ENCODE measurements around the gene NSUN4.

NSUN4 gene

DNA sequence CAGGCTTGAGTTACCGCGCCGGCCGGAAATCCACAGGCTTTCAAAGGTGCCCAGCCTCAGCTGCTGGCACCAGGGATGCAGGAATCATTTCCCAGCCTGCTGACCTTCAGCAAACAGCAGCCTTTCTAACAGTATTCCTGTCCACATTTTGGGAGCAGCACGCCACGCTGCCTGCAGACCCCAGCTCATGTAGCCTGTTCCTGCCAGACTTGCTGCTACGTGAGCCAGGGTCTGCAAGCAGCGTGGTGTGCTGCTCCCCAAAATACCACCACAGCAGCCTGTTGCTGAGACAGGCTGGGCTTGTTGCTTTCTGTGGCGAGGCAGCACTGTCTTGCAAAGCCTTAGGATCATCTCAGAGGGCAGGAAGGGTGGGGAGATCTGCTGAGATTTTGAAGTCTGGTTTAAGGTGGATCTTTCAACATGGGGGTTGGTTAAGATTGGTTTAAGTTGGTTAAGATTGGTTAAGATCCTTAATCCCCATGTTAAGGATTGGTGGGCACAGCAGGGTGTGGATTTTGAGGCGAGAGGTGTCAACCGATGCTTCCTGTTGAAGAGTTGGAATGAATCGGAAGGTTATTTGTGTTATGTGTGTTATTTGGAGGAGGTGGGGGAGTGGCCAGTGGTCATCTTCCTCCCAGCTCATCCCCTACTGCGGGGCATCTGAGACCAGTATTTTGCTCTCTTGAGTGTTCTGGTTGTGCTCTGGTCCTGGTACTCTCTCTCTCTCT, 66.4 kb downstream of the NSUN4 start:
- DNase-seq (ENCODE audit: low spot score in 2 of 2) (no peak), ATAC-seq (replicated peaks; ENCODE audit: extremely low read depth, poor library complexity, severe bottlenecking) (peak; percentile 50)
- no peaks in the 10 kb centered on the region for H3K36me3 Mint-ChIP-seq (ENCODE audit: insufficient read depth)
- H3K9me3 Mint-ChIP-seq, result no peaks in the 10 kb centered on the region
- peak overlapping the region; percentile 1 for H3K4me3 Mint-ChIP-seq
- H3K27ac Mint-ChIP-seq (ENCODE audit: low read depth), result peak overlapping the region; percentile 35
- no peaks in the 10 kb centered on the region for H3K27me3 Mint-ChIP-seq
- peaks cover 7% of the 10 kb centered on the region for H3K4me1 Mint-ChIP-seq

GRCh38 chr1:46407636-46408035, 67.0 kb downstream of the NSUN4 start:
- DNase-seq (ENCODE audit: low spot score in 2 of 2), result no peak
- Mint-ChIP-seq H3K36me3 (ENCODE audit: insufficient read depth) (no peaks in the 10 kb centered on the region), H3K27me3 (no peaks in the 10 kb centered on the region), H3K27ac (ENCODE audit: low read depth) (no peak overlapping the region), H3K4me3 (peak overlapping the region; percentile 1), H3K4me1 (peaks cover 7% of the 10 kb centered on the region), H3K9me3 (no peaks in the 10 kb centered on the region)
- ATAC-seq (replicated peaks; ENCODE audit: extremely low read depth, poor library complexity, severe bottlenecking), result no peak

DNA sequence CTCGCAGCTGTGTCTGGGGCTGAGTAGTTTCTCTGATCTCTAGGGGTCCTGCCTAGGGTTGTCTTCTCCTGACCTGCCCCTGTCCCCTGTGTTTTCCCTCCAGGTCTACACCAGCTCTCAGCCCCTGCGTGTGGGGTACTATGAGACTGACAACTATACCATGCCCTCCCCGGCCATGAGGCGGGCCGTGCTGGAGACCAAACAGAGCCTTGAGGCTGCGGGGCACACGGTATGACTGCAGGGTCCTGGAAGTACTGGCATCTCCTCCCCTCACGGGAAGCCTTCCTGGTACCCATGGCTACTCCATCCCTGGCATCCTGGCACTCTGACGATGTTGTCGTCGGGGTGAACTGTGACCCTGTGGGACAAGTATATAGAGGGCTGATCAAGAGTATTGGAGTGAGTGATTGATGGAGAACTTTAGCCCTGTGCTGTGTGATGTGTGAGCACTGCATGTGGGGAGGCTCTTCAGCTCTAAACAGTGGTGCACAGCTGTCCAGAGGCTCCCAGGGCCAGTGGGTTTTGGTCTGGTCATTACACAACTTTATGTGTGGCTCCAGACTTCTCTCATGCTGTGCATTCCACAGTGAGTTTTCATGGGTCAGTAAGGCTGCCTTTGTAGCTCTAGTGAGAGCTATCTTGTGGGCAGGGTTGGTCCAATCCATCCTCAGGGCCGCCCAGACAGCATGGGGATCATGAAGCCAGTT, 67.9 kb downstream of the NSUN4 start:
- H3K36me3 Mint-ChIP-seq (ENCODE audit: insufficient read depth), result no peaks in the 10 kb centered on the region
- no peak overlapping the region for H3K4me3 Mint-ChIP-seq
- no peaks in the 10 kb centered on the region for H3K27me3 Mint-ChIP-seq
- ATAC-seq (replicated peaks; ENCODE audit: extremely low read depth, poor library complexity, severe bottlenecking), result no peak
- DNase-seq (ENCODE audit: low spot score in 2 of 2), result no peak
- peaks cover 11% of the 10 kb centered on the region for H3K4me1 Mint-ChIP-seq
- H3K9me3 Mint-ChIP-seq, result no peaks in the 10 kb centered on the region
- no peak overlapping the region for H3K27ac Mint-ChIP-seq (ENCODE audit: low read depth)

DNA sequence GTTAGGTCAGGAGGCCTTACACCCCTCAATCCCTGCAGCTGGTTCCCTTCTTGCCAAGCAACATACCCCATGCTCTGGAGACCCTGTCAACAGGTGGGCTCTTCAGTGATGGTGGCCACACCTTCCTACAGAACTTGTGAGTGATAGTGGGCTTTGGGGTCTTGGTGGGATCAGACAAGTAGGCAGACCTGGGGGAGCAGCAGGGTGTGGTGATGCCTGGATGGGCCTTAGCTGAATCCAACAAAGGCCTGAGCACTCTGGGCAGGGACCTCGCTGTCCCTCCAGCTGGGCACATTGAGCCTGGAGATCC, 68.4 kb downstream of the NSUN4 start:
- Mint-ChIP-seq H3K4me1 (peaks cover 16% of the 10 kb centered on the region), H3K27me3 (no peaks in the 10 kb centered on the region), H3K27ac (ENCODE audit: low read depth) (no peak overlapping the region), H3K4me3 (no peak overlapping the region), H3K9me3 (no peaks in the 10 kb centered on the region), H3K36me3 (ENCODE audit: insufficient read depth) (no peaks in the 10 kb centered on the region)
- ATAC-seq (replicated peaks; ENCODE audit: extremely low read depth, poor library complexity, severe bottlenecking) (no peak), DNase-seq (ENCODE audit: low spot score in 2 of 2) (no peak)

DNA sequence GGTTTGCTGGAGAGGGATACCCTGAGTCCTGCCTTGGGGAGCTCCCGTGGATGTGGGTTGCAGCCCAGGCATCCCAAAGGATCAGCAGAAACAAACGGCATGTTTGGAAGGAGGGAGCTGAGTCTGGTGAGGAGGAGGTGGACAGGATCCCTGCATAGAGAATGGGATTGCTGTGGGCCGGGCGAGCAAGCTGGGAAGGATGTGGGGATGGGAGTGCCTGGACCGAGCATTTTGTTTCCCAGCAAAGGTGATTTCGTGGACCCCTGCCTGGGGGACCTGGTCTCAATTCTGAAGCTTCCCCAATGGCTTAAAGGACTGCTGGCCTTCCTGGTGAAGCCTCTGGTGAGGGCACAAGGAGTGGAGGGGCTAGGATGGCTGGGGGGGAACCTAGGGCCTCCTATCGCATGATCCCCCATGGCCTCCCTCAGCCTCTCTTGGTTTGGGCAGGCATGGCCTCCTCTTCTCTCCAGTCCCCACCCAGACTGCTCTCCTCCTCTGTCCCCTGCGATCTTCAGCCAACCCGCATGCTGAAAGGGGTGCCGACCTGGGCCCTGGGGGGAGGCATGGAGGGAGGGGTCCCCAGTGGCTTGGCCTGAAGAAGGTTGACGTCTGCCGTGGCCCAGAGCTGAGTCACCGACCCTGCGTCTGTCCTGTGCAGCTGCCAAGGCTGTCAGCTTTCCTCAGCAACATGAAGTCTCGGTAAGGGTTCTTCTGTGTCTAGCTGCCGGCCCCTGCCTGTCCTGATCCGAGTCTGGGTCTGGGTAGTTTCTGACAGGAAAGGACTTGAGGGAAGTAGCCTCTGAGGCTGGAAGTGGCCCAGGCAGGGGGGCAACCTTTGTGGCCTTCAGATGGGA, 69.8 kb downstream of the NSUN4 start:
- Mint-ChIP-seq H3K36me3 (ENCODE audit: insufficient read depth) (no peaks in the 10 kb centered on the region), H3K4me3 (no peak overlapping the region), H3K27ac (ENCODE audit: low read depth) (no peak overlapping the region), H3K9me3 (no peaks in the 10 kb centered on the region), H3K27me3 (no peaks in the 10 kb centered on the region), H3K4me1 (peaks cover 24% of the 10 kb centered on the region)
- DNase-seq (ENCODE audit: low spot score in 2 of 2) (no peak), ATAC-seq (replicated peaks; ENCODE audit: extremely low read depth, poor library complexity, severe bottlenecking) (no peak)

DNA sequence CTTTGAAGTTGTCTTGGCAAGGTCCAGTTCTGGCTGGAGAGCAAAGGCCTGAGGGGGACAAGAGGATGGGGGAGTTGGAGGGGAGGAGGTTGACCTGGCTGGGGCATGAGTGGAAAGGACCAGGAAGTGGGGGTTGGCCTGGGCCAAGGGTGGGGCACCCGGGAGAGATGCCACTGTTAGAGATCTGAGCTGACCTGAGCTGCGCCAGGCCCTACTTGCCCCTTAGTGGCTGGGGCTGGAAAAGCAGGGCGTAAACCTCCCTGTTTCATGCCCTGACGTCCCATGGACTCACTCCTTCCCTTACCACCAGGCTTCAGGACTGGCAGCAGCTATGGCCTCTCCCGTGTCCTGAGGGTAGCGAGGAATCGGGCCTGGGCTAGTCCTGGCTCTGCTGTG, 70.4 kb downstream of the NSUN4 start:
- Mint-ChIP-seq H3K4me1 (peaks cover 28% of the 10 kb centered on the region), H3K27me3 (no peaks in the 10 kb centered on the region), H3K36me3 (ENCODE audit: insufficient read depth) (no peaks in the 10 kb centered on the region), H3K4me3 (no peak overlapping the region), H3K27ac (ENCODE audit: low read depth) (no peak overlapping the region), H3K9me3 (no peaks in the 10 kb centered on the region)
- no peak for ATAC-seq (replicated peaks; ENCODE audit: extremely low read depth, poor library complexity, severe bottlenecking)
- DNase-seq (ENCODE audit: low spot score in 2 of 2), result no peak

All from central memory CD8-positive, alpha-beta T cell (primary cell).